AG10803 (cell line): ENCODE results near the gene VSTM1.

Experiments
- DNase-seq: peaks from one replicate; pipeline ENCODE4 v3.0.0; 2010; ENCODE audit warnings: low read depth
- H3K4me3 ChIP-seq: 2 replicates; pipeline ENCODE4 v1.5.1; 2011; ENCODE audit warnings: mild to moderate bottlenecking, low read length, control low read depth
- CTCF ChIP-seq: conservative IDR thresholded peaks from 2 replicates; pipeline ENCODE4 v1.5.1; 2011; ENCODE audit warnings: mild to moderate bottlenecking, low read length, control low read depth, inconsistent platforms

VSTM1 gene

GRCh38 chr19:54023191-54023590 lies 40.5 kb downstream of the VSTM1 start:
- no peak overlapping the region for H3K4me3 ChIP-seq
- no peak for DNase-seq
- TF ChIP-seq CTCF = no peak

- no peak for TF ChIP-seq CTCF
- no peak overlapping the region for H3K4me3 ChIP-seq
- DNase-seq = no peak
Measured at GRCh38 chr19:54021932-54022331, 41.8 kb downstream of the VSTM1 start.

DNA sequence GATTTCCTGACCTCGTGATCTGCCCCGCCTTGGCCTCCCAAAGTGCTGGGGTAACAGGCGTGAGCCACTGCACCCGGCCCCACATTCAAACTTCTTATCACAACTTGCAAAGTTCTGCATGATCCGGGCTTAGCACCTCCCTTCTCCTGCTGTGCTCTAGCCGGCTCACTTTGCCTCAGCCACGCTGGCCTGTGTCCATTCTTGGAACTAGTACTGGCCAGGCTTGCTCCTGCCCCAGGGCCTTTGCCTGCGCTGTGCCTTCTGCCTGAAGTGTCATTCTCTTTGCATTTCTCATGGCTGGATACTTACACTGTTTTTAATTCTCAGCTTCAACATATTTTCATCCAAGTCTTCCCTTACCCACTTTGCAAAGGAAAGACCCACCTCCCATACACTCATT lies 42.3 kb downstream of the VSTM1 start:
- no peak for TF ChIP-seq CTCF
- no peak for DNase-seq
- H3K4me3 ChIP-seq = no peak overlapping the region

- no peak for TF ChIP-seq CTCF
- no peak overlapping the region for H3K4me3 ChIP-seq
- DNase-seq = peak; percentile 12
Measured at GRCh38 chr19:54017261-54017660, 46.4 kb downstream of the VSTM1 start.

- H3K4me3 ChIP-seq = no peak overlapping the region
- DNase-seq = no peak
- no peak for TF ChIP-seq CTCF
Measured at GRCh38 chr19:54014920-54015560, 48.7 kb downstream of the VSTM1 start.

GRCh38 chr19:54013866-54014265 lies 49.8 kb downstream of the VSTM1 start:
- H3K4me3 ChIP-seq = no peak overlapping the region
- DNase-seq = no peak
- TF ChIP-seq CTCF = no peak

DNA sequence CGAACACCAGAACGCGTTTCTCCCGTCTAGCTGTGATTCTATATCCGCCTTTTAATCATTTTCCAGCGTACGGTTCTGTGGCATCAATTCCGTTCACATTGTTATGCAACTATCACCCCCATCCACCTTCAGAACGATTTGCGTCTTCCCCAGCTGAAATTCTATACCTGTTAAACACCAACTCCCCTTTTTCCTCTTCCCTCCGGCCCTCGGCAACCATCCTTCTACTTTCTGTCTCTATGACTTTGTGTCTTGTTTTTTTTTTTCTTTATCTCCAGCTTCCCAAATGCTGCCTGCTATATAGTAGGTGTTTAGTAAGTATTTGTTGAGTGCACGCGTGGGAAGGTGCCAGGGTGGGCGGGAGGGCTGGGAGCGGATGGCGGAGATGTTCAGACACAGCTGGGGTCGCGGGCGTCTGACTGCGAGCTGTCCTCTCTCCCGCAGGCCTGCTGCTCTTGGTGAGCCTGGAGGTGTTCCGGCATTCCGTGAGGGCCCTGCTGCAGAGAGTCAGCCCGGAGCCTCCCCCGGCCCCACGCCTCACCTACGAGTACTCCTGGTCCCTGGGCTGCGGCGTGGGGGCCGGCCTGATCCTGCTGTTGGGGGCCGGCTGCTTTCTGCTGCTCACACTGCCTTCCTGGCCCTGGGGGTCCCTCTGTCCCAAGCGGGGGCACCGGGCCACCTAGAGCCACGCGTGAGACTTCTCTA lies 52.0 kb downstream of the VSTM1 start:
- no peak for TF ChIP-seq CTCF
- no peak overlapping the region for H3K4me3 ChIP-seq
- no peak for DNase-seq
